HepG2 (cell line): Measurements from ENCODE around the gene CAPN10. TPM values are rescaled to one million over a fixed set of nuclear protein-coding genes. Genes with fewer than 3 reads are reported as not detected.
A peak's percentile ranks its signal among the peaks of the same experiment; 100 is the strongest.

Experiments used
- ATRX ChIP-seq: sonication (generic); formaldehyde crosslinking; IDR thresholded peaks from 2 replicates; pipeline ENCODE4 v1.4.0; 2020; ENCODE audit warnings: missing genetic modification reagents, borderline replicate concordance
- EHMT2 ChIP-seq: fragments of 200-600 bp; sonication (generic); IDR thresholded peaks from 2 replicates; pipeline ENCODE4 v1.7.0; 2017; ENCODE audit warnings: antibody characterized with exemption, low read depth, low read length, borderline replicate concordance
- GATA4 ChIP-seq: sonication (generic); IDR thresholded peaks from 2 replicates; pipeline ENCODE4 v1.6.1; 2016; ENCODE audit warnings: antibody characterized with exemption, low read depth, borderline replicate concordance
- HOXA9 ChIP-seq: sonication (generic); formaldehyde crosslinking; IDR thresholded peaks from 2 replicates; pipeline ENCODE4 v1.8.1; 2022; ENCODE audit warnings: missing genetic modification reagents, mild to moderate bottlenecking, moderate library complexity, borderline replicate concordance
- MAFK ChIP-seq, 2 experiments: IDR thresholded peaks in 1 of 2; conservative IDR thresholded peaks in 1 of 2; 2 replicates each; pipeline ENCODE4 v1.6.1; 2011; ENCODE audit warnings: improper control_type of control experiment in 2 of 2, low read length in 2 of 2
- NFE2L1 ChIP-seq: sonication (generic); formaldehyde crosslinking; IDR thresholded peaks from 2 replicates; pipeline ENCODE4 v1.4.0; 2020; ENCODE audit warnings: missing genetic modification reagents, mild to moderate bottlenecking, borderline replicate concordance
- POGZ ChIP-seq: sonication (generic); formaldehyde crosslinking; IDR thresholded peaks from 2 replicates; pipeline ENCODE4 v1.4.0; 2020; ENCODE audit warnings: mild to moderate bottlenecking, missing genetic modification reagents
- ZNF333 ChIP-seq: sonication (generic); formaldehyde crosslinking; IDR thresholded peaks from 2 replicates; pipeline ENCODE4 v1.4.0; 2020; ENCODE audit warnings: mild to moderate bottlenecking, missing genetic modification reagents, borderline replicate concordance
- ZNF496 ChIP-seq: sonication (generic); formaldehyde crosslinking; IDR thresholded peaks from 2 replicates; pipeline ENCODE4 v1.8.1; 2023; ENCODE audit warnings: mild to moderate bottlenecking, moderate library complexity, missing genetic modification reagents; ENCODE audit not compliant: insufficient replicate concordance
- ZNF570 ChIP-seq: sonication (generic); formaldehyde crosslinking; IDR thresholded peaks from 2 replicates; pipeline ENCODE4 v1.4.0; 2020; ENCODE audit warnings: mild to moderate bottlenecking, missing genetic modification reagents, borderline replicate concordance
- ZNF749 ChIP-seq: sonication (generic); formaldehyde crosslinking; IDR thresholded peaks from 2 replicates; pipeline ENCODE4 v1.8.0; 2022; ENCODE audit warnings: mild to moderate bottlenecking, missing genetic modification reagents, moderate library complexity, borderline replicate concordance
- ZNF766 ChIP-seq: sonication (generic); formaldehyde crosslinking; IDR thresholded peaks from 2 replicates; pipeline ENCODE4 v1.5.0; 2020; ENCODE audit warnings: missing genetic modification reagents, borderline replicate concordance
- ZNF780A ChIP-seq: sonication (generic); formaldehyde crosslinking; IDR thresholded peaks from 2 replicates; pipeline ENCODE4 v1.8.0; 2022; ENCODE audit warnings: mild to moderate bottlenecking, missing genetic modification reagents, moderate library complexity
- polyA plus RNA-seq, 8 experiments: library from polyadenylated mRNA; depleted of rRNA in 3 of 8; stranded (reverse) in 7 of 8; unstranded in 1 of 8; fragments of >200 nt; fragmentation: Illumina TruSeq in 4 of 8; extraction: Trizol in 4 of 8; gene quantifications; 2 replicates each; pipeline versions ENCODE4 v1.2.1 to v1.2.3, GENCODE V29; 2011 to 2016; ENCODE audit warnings: low read depth in 4 of 8, missing spikeins in 1 of 8, mixed read lengths in 1 of 8; ENCODE audit not compliant: insufficient read depth in 1 of 8
- total RNA-seq, 5 experiments: library from RNA; depleted of rRNA; stranded (reverse); fragments of >200 nt; fragmentation: Illumina TruSeq; extraction: Trizol; gene quantifications; 2 replicates each; pipeline ENCODE4 v1.2.3, GENCODE V29; 2016; ENCODE audit warnings: low read depth in 1 of 5
- TF ChIP-seq, protein P1 (sequence below): sonication (generic); formaldehyde crosslinking; IDR thresholded peaks from 2 replicates; pipeline ENCODE4 v1.8.1; 2023; ENCODE audit warnings: mild to moderate bottlenecking, missing genetic modification reagents
- TF ChIP-seq, protein P2 (sequence below): sonication (generic); formaldehyde crosslinking; IDR thresholded peaks from 2 replicates; pipeline ENCODE4 v1.5.1; 2020; ENCODE audit warnings: mild to moderate bottlenecking, missing genetic modification reagents, moderate library complexity
- TF ChIP-seq, protein P3 (sequence below): sonication (generic); formaldehyde crosslinking; IDR thresholded peaks from 2 replicates; pipeline ENCODE4 v1.4.0; 2020; ENCODE audit warnings: low read depth, missing genetic modification reagents

CAPN10 gene
- total and polyA plus RNA-seq, 2 of the 13 experiments (the other 11 are each of a cell fraction or from before 2014, with no cell fraction given), result 27.6 to 32.4 TPM

DNA sequence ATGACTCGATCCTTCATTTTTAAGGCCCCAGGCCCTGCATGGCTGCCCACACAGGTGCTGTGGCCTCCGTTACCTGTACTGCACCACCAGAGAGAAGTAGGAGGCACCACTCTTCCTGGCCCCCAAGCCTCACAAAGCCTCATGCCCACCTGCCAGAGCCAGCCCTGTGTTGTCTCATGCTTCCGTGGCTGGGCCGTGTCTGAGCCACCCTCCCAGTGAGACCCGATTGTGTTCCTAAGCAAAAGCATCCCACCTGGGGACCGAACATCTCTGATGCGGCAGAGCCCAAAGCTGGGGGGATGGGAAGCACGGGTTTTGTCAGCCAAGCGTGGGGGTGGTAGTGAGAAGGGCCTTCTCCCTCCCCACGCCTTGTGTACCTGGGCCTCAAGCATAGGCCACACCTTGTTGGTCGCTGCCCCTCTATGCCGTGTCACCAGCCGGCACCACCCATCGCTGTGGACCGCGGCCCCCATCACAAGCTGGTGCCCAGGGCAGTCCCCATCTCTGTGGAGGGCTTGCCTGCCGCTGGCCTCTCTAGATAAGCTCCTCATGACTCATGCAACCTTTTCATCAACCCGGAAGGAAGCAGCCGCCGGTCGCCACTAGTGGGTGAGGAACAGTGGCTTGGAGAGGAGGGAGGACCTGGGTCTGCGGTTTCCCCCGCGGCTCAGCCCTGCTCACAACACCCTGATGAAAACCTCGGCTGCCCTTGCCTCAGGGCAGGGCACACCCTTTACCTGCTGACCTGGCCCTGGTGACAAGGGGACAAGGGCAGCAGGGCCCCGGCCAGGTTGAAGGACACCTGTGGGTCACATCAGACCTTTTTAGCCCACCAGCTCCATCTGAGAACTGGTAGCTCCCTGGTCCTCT is 21.0 kb upstream of the CAPN10 start (continued):
- TF ChIP-seq, protein P1, sequence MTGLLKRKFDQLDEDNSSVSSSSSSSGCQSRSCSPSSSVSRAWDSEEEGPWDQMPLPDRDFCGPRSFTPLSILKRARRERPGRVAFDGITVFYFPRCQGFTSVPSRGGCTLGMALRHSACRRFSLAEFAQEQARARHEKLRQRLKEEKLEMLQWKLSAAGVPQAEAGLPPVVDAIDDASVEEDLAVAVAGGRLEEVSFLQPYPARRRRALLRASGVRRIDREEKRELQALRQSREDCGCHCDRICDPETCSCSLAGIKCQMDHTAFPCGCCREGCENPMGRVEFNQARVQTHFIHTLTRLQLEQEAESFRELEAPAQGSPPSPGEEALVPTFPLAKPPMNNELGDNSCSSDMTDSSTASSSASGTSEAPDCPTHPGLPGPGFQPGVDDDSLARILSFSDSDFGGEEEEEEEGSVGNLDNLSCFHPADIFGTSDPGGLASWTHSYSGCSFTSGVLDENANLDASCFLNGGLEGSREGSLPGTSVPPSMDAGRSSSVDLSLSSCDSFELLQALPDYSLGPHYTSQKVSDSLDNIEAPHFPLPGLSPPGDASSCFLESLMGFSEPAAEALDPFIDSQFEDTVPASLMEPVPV (CRISPR knock-in tag), result 0 out of 2 replicates have a peak, but pooled peaks have one; percentile 18
- TF ChIP-seq POGZ (CRISPR knock-in tag) (0 out of 2 replicates have a peak, but pooled peaks have one; percentile 18), ZNF333 (CRISPR knock-in tag) (peak; percentile 77; the same call in 1 of the 2 replicates), HOXA9 (no peak), ZNF766 (CRISPR knock-in tag) (0 out of 2 replicates have a peak, but pooled peaks have one; percentile 31), ZNF496 (no peak), MAFK (conservative IDR thresholded peaks at IDR 0.05 in 1 of 2, IDR thresholded peaks at IDR 0.05 in 1 of 2; ENCODE audit: low read length in 2 of 2) (no peak), ZNF570 (CRISPR knock-in tag) (no peak), ATRX (no peak), EHMT2 (no peak), NFE2L1 (CRISPR knock-in tag) (no peak), ZNF780A (CRISPR knock-in tag) (no peak), ZNF749 (CRISPR knock-in tag) (0 out of 2 replicates have a peak, but pooled peaks have one; percentile 45), GATA4 (peak; percentile 10; the same call in 1 of the 2 replicates)
- TF ChIP-seq, protein P2, sequence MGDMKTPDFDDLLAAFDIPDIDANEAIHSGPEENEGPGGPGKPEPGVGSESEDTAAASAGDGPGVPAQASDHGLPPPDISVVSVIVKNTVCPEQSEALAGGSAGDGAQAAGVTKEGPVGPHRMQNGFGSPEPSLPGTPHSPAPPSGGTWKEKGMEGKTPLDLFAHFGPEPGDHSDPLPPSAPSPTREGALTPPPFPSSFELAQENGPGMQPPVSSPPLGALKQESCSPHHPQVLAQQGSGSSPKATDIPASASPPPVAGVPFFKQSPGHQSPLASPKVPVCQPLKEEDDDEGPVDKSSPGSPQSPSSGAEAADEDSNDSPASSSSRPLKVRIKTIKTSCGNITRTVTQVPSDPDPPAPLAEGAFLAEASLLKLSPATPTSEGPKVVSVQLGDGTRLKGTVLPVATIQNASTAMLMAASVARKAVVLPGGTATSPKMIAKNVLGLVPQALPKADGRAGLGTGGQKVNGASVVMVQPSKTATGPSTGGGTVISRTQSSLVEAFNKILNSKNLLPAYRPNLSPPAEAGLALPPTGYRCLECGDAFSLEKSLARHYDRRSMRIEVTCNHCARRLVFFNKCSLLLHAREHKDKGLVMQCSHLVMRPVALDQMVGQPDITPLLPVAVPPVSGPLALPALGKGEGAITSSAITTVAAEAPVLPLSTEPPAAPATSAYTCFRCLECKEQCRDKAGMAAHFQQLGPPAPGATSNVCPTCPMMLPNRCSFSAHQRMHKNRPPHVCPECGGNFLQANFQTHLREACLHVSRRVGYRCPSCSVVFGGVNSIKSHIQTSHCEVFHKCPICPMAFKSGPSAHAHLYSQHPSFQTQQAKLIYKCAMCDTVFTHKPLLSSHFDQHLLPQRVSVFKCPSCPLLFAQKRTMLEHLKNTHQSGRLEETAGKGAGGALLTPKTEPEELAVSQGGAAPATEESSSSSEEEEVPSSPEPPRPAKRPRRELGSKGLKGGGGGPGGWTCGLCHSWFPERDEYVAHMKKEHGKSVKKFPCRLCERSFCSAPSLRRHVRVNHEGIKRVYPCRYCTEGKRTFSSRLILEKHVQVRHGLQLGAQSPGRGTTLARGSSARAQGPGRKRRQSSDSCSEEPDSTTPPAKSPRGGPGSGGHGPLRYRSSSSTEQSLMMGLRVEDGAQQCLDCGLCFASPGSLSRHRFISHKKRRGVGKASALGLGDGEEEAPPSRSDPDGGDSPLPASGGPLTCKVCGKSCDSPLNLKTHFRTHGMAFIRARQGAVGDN, result peak; percentile 92
- TF ChIP-seq, protein P3, sequence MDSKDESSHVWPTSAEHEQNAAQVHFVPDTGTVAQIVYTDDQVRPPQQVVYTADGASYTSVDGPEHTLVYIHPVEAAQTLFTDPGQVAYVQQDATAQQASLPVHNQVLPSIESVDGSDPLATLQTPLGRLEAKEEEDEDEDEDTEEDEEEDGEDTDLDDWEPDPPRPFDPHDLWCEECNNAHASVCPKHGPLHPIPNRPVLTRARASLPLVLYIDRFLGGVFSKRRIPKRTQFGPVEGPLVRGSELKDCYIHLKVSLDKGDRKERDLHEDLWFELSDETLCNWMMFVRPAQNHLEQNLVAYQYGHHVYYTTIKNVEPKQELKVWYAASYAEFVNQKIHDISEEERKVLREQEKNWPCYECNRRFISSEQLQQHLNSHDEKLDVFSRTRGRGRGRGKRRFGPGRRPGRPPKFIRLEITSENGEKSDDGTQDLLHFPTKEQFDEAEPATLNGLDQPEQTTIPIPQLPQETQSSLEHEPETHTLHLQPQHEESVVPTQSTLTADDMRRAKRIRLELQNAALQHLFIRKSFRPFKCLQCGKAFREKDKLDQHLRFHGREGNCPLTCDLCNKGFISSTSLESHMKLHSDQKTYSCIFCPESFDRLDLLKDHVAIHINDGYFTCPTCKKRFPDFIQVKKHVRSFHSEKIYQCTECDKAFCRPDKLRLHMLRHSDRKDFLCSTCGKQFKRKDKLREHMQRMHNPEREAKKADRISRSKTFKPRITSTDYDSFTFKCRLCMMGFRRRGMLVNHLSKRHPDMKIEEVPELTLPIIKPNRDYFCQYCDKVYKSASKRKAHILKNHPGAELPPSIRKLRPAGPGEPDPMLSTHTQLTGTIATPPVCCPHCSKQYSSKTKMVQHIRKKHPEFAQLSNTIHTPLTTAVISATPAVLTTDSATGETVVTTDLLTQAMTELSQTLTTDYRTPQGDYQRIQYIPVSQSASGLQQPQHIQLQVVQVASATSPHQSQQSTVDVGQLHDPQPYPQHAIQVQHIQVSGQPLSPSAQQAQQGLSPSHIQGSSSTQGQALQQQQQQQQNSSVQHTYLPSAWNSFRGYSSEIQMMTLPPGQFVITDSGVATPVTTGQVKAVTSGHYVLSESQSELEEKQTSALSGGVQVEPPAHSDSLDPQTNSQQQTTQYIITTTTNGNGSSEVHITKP (CRISPR knock-in tag), result peak; percentile 70; the same call in 1 of the 2 replicates
